Lung (tissue), 12 donors: Measurements from ENCODE around the gene KRT73. TPM values are rescaled to one million over a fixed set of nuclear protein-coding genes. Genes with fewer than 3 reads are reported as not detected.

Source experiments
- ATAC-seq: fragments of 200-7000 bp; cut with Tn5 transposase; one replicate; pipeline ENCODE4 v1.9.1; 2020; ENCODE audit warnings: moderate number of reproducible peaks; ENCODE audit not compliant: insufficient read depth, low FRiP score
- DNase-seq, 3 donors: peaks; one replicate each; pipeline ENCODE4 v3.0.0-alpha.2; 2013 to 2017
- H3K27ac ChIP-seq, 2 donors: one replicate each; pipeline ENCODE4 v1.5.1; 2013; ENCODE audit warnings: mild to moderate bottlenecking in 2 of 2, moderate library complexity in 2 of 2, control low read depth in 1 of 2, inconsistent platforms in 1 of 2, low read depth in 1 of 2, low read length in 1 of 2
- H3K27me3 ChIP-seq, 3 donors: one replicate each; pipeline ENCODE4 v1.5.1; 2013; ENCODE audit warnings: low read length in 2 of 3; ENCODE audit not compliant: control insufficient read depth in 3 of 3, insufficient read depth in 3 of 3
- H3K36me3 ChIP-seq, 4 donors: one replicate each; pipeline ENCODE4 v1.5.1; 2013; ENCODE audit warnings: low read length in 4 of 4, mild to moderate bottlenecking in 1 of 4, moderate library complexity in 1 of 4; ENCODE audit not compliant: control insufficient read depth in 4 of 4, insufficient read depth in 4 of 4
- H3K4me1 ChIP-seq, 5 donors: one replicate each; pipeline ENCODE4 v1.5.1; 2013; ENCODE audit warnings: low read length in 5 of 5, mild to moderate bottlenecking in 2 of 5, moderate library complexity in 1 of 5; ENCODE audit not compliant: control insufficient read depth in 5 of 5, insufficient read depth in 5 of 5
- H3K4me3 ChIP-seq: one replicate; pipeline ENCODE4 v1.5.1; 2013; ENCODE audit warnings: mild to moderate bottlenecking, control low read depth, moderate library complexity
- H3K9ac ChIP-seq, 2 donors: one replicate each; pipeline ENCODE4 v1.5.1; 2013; ENCODE audit warnings: low read length in 2 of 2, control low read depth in 1 of 2; ENCODE audit not compliant: insufficient read depth in 1 of 2
- H3K9me3 ChIP-seq, 4 donors: one replicate each; pipeline ENCODE4 v1.5.1; 2013; ENCODE audit warnings: low read length in 3 of 4, mild to moderate bottlenecking in 1 of 4, moderate library complexity in 1 of 4; ENCODE audit not compliant: control insufficient read depth in 4 of 4, insufficient read depth in 3 of 4
- WGBS, 2 donors: extraction: QIAGEN DNeasy Blood & Tissue Kit; methylation state at CpG; one replicate each; pipeline ENCODE4 v1.1.7; 2013; 5-methylcytosine and 5-hydroxymethylcytosine counted together
- polyA plus RNA-seq, 2 donors: library from polyadenylated mRNA; stranded (reverse); fragments of 200-250 nt; gene quantifications; one replicate each; pipeline ENCODE4 v1.2.1, GENCODE V29; 2013
- total RNA-seq, 2 donors: library from RNA; depleted of rRNA in 1 of 2; stranded (reverse); fragments of >200 nt in 1 of 2; gene quantifications; one replicate each; pipeline ENCODE4 v1.2.1, GENCODE V29; 2014 to 2021
- TF ChIP-seq, protein P1 (sequence below): IDR thresholded peaks from 2 replicates; pipeline ENCODE4 v1.5.1; 2012; ENCODE audit warnings: mild to moderate bottlenecking; ENCODE audit errors: control extremely low read depth, extremely low read depth
- donor health status: control.
- donor health status: control.
- donor health status: Bipolar disorder and iron deficiency.
- donor health status: healthy.
- donor health status: DM: yes; HTN: yes; CAD: no.

KRT73 gene
- total and polyA plus RNA-seq, 4 donors = 0.07 TPM; not detected in 3

DNA sequence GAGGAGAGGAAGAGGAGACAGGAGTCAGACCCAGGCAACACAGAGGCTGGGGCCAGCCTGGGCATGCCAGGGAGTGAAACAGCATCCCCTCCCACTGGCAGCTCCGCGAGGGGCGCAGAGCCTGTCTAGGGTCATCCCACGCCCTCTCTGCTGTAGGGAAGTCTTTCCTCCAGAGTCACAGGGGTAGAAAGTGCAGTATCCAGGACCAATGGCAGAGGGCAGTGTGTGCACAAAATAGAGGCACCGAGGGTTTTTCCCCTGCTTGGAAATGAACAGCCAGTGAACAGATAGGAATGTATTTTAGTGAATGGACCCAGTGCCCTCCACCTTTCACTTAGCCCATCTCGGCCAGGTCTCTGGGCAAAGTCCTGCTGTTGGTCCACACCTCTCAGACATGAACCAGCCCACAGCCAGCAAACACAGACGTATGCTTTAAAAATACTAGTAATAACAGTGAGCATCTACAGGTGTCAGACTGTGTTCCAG, 35.3 kb downstream of the KRT73 start:
- TF ChIP-seq, protein P1, sequence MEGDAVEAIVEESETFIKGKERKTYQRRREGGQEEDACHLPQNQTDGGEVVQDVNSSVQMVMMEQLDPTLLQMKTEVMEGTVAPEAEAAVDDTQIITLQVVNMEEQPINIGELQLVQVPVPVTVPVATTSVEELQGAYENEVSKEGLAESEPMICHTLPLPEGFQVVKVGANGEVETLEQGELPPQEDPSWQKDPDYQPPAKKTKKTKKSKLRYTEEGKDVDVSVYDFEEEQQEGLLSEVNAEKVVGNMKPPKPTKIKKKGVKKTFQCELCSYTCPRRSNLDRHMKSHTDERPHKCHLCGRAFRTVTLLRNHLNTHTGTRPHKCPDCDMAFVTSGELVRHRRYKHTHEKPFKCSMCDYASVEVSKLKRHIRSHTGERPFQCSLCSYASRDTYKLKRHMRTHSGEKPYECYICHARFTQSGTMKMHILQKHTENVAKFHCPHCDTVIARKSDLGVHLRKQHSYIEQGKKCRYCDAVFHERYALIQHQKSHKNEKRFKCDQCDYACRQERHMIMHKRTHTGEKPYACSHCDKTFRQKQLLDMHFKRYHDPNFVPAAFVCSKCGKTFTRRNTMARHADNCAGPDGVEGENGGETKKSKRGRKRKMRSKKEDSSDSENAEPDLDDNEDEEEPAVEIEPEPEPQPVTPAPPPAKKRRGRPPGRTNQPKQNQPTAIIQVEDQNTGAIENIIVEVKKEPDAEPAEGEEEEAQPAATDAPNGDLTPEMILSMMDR = peak; percentile 61
- Histone ChIP-seq H3K36me3 (no peaks in the 10 kb centered on the region), H3K27me3 (peaks cover 0 to 9% (median 0%) of the 10 kb centered on the region in 3 donors), H3K9me3 (peaks cover 0 to 1% (median 0%) of the 10 kb centered on the region in 4 donors), H3K4me1 (no peaks in the 10 kb centered on the region), H3K9ac (no peak overlapping the region), H3K27ac (no peak overlapping the region), H3K4me3 (no peak overlapping the region)
- 14 to 19% methylated on average over 7 of the region's 7 CpGs for WGBS, 2 donors
- DNase-seq (peak; percentile 53 to 59 (median 59)), ATAC-seq (no peak)

DNA sequence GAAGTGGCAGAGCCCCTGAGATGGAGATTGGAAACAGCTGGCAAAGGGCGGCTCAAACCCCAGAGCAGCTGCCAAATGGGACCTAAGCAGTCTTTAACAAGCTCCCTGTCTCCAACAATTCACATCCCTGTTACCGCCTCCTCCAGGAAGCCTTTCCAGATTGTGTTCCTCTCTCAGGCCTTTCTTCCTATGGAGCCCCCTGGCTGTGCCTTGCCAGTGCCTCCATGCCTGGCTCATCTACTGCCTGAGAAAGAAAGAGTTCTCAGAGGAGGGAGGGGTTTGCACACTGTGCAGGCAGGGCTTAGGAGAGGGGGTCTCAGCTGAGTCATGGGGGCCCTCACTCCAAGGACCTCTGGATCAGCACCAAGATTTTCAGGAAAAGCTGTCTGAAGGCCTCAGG, 35.9 kb downstream of the KRT73 start:
- 49 to 73% methylated on average over 2 of the region's 2 CpGs for WGBS, 2 donors
- no peak overlapping the region for H3K27ac ChIP-seq
- H3K4me3 ChIP-seq = no peak overlapping the region
- H3K9ac ChIP-seq = no peak overlapping the region
- no peaks in the 10 kb centered on the region for H3K36me3 ChIP-seq
- peaks cover 0 to 1% (median 0%) of the 10 kb centered on the region in 4 donors for H3K9me3 ChIP-seq
- no peaks in the 10 kb centered on the region for H3K4me1 ChIP-seq
- ATAC-seq (no peak), DNase-seq (no peak)
- TF ChIP-seq, protein P1 = no peak
- peaks cover 0 to 7% (median 0%) of the 10 kb centered on the region in 3 donors for H3K27me3 ChIP-seq

DNA sequence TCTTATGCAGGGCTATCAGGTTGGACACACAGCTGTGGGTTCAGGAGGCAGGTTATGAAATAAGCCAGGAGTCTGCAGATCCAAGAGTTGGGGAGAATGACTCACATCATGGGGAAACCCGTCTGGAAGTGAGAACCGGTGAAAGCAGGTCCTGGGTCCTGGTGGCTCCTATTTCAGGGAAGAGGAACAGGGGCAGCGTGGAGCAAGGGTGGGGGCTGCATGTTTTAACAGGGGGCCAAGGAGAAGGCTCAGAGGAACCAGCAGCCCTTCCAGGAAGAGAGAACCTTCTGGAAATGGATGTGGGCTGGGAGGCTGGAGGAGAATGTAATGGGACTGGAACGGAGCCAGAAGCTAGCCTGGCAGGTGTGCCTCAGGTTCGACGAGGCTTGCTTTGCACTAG, 36.9 kb downstream of the KRT73 start:
- no peak overlapping the region for H3K27ac ChIP-seq
- TF ChIP-seq, protein P1 = no peak
- ATAC-seq (no peak), DNase-seq (no peak)
- no peaks in the 10 kb centered on the region for H3K36me3 ChIP-seq
- H3K9ac ChIP-seq = no peak overlapping the region
- H3K4me1 ChIP-seq = no peaks in the 10 kb centered on the region
- H3K9me3 ChIP-seq = peaks cover 0 to 1% (median 0%) of the 10 kb centered on the region in 4 donors
- H3K27me3 ChIP-seq = peaks cover 0 to 2% (median 0%) of the 10 kb centered on the region in 3 donors
- WGBS, 2 donors = 65 to 77% methylated on average over 6 of the region's 6 CpGs
- no peak overlapping the region for H3K4me3 ChIP-seq

DNA sequence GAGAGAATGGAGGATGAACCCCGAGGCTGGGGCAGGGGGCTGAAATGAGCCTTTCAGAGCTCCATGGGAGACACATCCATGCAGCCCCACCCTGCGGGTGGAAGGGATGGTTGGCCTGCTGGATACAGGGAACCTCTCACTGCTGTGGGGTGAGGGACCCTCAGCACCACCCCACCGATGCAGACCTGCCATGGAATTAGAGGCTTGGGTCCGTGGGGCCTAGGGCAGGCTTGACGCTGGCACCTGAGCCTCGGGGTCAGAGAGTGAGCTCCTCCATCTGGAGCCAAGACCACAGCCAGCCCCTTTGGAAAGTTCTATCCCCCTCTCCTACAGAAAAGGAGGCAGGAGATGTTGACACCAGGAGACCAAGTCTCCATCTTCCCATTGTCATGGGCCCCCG, 37.3 kb downstream of the KRT73 start:
- Histone ChIP-seq H3K9ac (no peak overlapping the region), H3K27me3 (no peaks in the 10 kb centered on the region), H3K36me3 (no peaks in the 10 kb centered on the region), H3K4me1 (no peaks in the 10 kb centered on the region), H3K9me3 (peaks cover 0 to 1% (median 0%) of the 10 kb centered on the region in 4 donors), H3K27ac (no peak overlapping the region), H3K4me3 (no peak overlapping the region)
- TF ChIP-seq, protein P1 = no peak
- ATAC-seq = no peak
- peak in 1 of 3 donors; percentile 4 for DNase-seq
- WGBS, 2 donors = 79 to 85% methylated on average over 7 of the region's 7 CpGs
